NK-92 (cell line): ENCODE results near the gene CPTP.

Experiments used
- DNase-seq: peaks from one replicate; lab custom pipeline; 2025; ENCODE audit not compliant: unreplicated experiment; lab: John Stamatoyannopoulos, UW

The CPTP gene

DNA sequence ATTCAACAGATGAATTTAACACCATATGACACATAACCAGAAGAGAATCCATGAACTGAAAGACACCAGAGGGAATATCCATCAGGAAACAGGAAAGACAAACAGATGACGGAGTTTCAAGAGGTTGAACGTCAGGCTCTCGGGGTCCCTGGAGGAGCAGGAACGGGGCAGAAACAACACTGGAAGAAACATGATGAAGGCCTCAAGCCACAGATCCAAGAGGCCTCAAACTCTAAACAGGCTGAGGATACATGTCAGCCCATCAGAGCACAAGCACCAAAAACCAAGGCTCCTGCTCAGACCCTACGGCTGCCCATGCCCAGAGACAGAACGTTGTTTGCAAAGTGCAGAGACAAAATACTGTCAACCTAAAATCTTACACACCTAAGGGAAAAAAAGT lies 7.2 kb upstream of the CPTP start:
- no peak for DNase-seq

DNA sequence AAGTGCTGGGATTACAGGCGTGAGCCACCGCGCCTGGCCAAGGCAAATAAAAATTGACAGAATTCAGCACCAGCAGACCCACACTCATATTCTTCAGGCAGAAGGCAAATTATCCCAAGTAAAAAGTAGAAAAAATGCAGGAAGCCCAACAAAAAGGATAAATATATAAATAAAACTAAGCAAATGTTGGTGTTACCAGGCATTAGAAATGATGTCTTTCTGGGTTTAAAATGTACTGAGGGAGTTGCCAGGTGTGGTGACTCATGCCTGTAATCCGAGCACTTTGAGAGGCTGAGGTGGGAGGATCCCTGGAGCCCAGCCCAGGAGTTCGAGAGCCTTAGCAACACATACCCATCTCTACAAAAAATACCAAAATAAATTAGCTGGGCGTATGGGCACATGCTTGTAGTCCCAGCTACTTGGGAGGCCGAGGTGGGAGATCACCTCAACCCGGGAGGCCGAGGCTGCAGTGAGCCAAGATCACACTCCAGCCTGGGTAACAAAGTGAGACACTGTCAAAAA lies 6.4 kb upstream of the CPTP start:
- no peak for DNase-seq

DNA sequence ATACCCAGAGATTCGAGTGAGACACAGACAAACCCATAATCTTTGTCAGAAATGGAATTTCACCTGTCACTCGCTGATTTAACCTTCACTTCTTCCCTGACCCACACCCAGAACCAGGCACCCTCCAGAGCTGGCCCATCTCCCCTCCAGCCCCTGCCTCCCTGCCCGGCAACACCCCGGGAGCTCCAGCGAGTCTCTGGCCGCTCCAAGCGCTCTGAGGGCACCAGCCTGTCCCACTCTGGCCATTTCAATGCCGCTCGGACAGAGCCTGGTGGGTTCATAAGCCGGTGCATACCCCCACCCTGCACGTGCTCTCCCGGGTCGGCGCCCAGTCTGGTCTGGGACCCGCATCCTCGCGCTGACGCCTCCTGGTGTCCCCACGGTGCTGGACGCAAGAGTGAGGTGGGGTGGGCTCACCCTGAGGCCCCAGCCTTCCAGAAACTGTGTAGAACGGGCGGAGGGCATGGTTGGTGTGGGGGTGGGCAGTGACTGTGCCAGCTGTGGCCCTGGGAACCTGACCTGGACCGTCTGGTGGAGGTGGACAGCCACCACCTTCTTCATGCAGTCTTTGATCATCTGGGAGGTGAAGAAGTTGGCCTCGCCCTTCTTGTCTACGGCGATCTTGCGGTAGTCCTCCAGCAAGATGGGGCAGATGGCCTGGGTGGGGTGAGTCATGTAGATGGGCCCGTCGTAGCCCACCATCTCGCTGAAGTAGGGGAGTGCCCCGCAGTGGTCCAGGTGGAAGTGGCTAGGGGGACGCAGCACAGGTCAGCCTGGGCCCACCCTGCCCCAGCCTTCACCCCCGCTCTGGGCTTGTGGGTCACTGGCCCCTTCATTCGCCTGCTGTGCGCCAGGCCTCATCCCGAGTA lies 5.6 kb upstream of the CPTP start:
- DNase-seq, result no peak

DNA sequence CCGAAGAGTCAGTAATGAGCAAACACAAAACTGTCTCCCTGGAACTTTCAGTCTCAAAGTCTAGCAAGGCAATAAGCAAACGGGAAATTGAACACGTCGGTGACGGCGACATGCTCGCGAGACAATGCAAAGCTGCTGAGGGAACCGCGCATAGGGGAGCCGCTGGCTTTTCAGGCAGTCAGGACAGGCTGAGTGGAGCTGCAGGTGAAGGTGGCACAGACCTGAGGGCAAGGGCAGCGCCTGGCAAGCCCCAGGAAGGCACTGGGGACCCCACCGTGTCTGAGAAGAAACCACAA lies 5.0 kb upstream of the CPTP start:
- no peak for DNase-seq

DNA sequence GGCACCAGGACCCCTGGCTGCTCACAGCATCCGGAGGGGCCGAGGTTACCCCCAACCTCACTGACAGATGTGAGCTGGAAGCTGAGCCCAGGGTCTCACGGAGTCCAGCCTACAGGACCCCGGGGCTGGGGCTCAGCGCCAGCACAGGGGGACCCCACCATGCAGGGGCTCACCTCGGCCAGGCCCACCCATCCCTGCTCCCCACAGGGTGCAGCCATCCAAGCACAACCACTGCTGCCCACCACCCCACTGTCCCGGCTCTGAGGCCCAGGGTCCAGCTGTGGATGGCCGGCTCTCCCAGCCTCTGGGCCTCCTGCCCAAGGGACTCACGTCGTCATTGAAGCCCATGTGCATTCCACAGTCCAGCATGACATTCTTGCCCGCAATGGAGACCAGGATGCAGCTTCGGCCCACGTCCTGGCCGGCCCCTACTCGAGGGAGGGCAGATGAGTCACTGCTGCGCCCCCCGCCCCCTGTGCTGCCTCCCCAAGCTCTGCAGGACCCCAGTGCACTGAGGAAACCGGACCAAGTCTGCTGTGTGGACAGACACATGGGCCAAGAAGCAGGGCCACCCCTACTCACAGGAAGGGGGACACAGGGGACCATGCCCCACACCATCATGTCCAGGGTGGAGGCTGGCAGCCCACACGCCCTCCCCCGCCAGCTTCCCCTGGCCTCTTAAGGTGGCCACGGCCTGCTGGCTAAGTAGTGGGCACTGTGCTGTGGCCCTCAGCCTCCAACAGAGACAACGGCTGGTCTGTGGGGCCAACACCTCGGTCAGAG lies 3.7 kb upstream of the CPTP start:
- no peak for DNase-seq

DNA sequence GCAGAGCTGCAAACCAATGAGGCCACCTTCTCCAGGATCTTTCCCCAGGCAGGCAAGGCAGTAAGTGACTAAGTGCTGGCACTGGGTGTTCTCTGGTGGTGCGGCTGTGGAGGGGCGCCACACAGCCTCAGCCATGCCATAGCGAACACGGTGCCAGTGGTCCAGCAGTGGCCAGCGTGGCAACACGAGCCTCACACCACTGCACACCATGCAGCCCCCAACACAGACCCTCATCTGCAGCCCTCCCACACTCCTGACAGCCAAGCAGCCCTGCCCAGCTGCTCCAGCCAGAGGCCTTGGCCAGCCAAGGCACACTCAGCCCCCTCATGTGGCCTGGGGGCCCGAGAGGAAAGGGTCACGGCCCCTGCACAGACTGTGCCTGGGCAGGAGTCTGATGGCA lies 3.1 kb upstream of the CPTP start:
- no peak for DNase-seq

DNA sequence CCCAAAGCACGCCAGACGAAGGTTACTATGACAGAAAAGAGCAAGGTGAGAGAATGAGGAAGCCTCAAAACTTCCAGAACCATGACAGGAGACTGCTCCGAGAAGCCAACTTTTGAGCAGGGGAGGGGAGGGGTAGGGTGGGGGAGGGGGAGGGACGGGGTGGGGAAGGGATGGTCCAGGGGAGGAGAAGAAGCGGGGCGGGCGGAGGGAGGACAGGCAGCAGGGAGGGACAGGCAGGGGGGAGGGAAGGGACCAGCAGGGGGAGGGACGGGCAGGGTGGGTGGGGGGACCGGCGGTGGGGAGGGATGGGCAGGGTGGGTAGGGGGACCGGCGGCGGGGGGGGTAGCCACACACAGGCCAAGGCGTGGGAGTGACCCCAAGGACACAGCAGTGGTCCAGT lies 2.2 kb upstream of the CPTP start:
- DNase-seq, result no peak

DNA sequence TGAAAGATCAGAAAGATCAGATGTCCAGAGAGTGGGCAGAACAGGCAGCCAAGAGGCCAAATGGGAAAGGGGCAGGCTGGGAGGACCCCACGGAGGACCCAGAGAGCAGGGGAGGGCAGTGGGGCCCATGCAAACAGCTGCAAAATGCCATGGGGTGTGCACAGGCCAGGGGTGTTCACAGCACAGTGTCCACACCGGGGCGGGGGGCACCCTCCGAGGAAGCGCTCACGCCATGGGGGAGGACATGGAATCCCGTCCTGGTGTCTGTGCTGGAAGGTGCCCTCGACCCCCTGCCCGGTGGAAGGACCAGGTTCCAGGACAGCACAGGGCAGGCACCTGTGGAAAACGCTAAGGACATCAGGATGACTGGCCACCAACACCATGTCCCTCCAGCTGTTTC lies 1.6 kb upstream of the CPTP start:
- no peak for DNase-seq

DNA sequence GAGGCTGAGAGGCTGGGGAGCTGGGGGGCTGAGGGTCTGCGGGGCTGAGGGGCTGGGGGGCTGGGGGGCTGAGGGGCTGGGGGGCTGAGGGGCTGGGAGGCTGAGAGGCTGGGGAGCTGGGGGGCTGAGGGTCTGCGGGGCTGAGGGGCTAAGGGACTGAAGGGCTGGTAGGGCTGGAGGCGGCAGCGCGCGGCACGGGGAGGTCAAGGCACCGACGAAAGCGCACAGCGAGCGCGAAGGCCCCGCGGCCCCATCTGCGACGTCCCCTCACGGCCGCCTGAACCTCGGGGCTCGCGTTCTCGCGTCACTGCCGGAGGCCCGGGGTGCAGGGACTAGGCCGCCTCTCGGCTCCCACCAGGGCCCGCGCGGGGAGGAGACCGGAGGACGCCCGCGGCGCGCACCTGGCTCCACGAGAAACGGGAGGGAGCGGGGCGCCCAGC lies 498 bp upstream of the CPTP start:
- no peak for DNase-seq

DNA sequence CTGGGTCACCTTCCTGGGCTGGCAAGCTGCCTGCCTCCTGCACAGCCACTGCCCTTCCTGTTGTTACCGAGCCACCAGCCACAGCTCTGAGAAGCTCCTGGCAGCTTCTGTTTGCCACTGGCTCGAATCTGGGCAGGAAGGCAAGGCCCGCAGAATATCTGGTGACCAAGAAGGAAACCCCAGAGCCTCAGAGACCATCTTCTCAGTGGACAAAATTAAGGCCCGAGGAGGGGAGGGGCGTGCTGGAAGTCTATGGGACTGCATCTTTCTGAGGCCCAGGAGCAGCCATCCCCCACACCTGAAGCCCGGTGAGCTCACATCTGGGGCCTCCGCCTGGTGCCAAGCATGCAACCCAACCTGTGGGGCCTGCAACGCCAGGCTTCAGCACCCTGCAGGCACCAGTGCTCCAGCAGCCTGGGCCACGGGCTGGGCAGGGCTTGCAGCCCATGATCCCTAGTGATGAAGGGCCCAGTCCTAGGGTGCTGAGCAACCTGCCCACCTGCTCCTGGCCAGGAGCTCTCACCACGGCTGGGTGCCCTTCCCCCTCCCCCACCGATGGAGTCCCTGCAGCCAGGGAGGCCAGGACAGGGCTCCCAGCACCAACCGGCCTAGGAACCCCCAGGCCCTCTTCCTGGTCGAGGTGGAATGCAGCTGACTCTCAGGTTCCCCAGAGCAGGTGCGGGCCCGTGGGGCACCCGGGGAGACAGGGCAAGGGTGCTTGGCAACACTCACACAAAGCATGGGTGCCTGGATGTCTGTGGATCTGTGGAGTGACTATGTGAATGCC lies 879 bp downstream of the CPTP start:
- DNase-seq, result no peak

DNA sequence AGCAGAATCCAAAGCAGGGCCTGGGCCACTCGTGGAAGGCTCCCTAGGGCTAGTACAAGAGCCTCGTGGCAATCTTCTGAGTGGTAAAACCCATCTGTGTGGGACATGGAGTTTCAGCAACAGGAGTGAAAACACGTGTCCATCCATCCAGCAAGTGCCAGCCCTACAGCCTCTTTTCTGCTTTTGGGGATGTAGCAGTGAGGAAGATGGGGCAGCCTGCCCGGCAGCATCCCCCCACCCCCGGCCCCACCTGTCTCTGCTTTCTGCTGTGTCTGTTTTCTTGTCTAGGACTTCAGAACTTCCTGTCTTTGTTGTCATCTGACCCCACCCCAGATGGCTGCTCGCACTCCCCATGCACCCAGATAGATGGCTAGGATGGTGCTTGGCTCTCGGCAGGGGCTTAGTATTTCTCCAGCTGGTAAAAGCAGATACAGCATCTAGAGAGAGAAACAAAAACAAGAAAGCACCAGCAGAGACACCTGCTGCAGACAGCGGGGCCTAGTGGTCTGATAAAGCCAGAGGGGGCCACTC lies 1.5 kb downstream of the CPTP start:
- no peak for DNase-seq

DNA sequence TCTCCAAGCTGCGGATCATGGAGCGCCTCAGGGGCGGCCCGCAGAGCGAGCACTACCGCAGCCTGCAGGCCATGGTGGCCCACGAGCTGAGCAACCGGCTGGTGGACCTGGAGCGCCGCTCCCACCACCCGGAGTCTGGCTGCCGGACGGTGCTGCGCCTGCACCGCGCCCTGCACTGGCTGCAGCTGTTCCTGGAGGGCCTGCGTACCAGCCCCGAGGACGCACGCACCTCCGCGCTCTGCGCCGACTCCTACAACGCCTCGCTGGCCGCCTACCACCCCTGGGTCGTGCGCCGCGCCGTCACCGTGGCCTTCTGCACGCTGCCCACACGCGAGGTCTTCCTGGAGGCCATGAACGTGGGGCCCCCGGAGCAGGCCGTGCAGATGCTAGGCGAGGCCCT lies 2.7 kb downstream of the CPTP start:
- no peak for DNase-seq

DNA sequence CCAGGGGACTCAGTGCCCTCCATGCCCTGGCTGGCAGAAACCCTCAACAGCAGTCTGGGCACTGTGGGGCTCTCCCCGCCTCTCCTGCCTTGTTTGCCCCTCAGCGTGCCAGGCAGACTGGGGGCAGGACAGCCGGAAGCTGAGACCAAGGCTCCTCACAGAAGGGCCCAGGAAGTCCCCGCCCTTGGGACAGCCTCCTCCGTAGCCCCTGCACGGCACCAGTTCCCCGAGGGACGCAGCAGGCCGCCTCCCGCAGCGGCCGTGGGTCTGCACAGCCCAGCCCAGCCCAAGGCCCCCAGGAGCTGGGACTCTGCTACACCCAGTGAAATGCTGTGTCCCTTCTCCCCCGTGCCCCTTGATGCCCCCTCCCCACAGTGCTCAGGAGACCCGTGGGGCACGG lies 3.7 kb downstream of the CPTP start:
- no peak for DNase-seq

DNA sequence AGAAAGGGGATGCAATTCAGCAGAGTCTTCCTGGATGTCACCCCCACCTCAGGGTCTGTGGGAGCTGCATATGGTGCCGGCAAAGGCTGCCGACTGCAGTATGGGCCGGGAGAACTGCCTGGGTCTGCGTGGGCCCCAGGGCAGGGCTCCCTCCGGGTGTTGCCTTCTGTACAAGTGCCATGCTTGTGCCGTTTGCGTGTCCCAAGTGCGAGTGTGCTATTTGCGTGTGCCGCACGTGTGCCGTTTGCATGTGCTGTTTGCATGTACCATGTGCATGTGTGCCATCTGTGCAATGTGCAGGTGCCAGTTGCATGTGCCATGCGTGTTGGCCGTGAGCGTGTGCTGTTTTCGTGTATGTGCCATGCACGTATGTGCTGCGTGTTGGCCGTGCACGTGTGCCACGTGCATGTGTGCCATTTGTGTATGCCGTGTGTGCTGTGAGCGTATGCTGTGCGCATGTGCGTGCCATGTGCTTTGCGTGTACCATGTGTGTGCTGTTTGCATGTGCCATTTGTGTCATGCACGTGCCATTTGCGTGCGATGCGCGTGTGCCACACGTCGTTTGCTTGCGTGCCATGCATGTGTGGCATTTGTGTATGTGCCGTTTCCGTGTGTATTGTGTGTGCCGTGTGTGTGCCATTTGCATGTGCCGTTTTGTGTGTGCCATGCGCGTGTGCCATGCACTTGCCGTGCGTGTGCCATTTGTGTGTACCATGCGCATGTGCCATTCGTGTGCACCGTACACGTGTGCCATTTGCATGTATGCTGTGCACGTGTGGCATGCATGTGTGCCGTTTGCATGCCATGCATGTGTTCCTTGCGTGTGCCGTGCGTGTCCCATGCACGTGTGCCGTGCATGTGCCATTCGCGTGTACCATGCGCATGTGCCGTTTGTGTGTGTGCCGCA lies 5.0 kb downstream of the CPTP start:
- DNase-seq, result no peak

DNA sequence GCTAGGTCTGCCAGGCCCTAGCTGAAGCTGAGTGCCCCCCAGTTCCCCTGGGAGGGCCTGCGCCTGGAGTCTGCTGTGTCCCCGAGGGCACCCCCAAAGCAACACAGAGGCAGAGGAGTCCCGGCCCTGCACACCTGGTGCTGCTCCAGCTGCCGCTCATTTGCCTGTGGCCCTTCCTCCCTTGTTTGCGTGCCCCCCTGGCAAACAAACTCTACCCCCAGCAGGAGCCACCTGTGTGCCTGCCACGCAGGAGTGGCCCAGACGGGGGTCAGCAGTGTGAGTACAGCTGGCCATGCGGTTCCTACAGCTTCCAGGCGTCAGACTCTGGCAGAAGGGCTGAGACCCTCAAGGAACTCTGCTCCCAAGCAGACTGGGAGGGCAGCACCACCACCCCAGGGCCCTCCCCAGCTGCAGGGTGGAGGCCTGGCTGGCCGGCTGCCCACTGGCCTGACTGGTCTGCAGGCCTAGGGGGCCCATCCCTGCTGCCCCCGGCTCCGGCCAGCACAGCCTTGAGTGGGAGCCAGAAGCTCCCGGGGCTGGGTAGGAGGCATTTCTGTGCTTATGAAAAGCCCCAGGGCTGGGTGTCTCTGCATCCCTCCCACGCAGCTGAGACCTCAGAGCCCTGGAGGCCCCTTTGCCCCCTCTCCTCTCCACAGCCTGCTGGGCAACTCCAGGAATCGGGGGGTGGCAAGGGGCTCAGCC lies 5.9 kb downstream of the CPTP start:
- DNase-seq, result no peak

DNA sequence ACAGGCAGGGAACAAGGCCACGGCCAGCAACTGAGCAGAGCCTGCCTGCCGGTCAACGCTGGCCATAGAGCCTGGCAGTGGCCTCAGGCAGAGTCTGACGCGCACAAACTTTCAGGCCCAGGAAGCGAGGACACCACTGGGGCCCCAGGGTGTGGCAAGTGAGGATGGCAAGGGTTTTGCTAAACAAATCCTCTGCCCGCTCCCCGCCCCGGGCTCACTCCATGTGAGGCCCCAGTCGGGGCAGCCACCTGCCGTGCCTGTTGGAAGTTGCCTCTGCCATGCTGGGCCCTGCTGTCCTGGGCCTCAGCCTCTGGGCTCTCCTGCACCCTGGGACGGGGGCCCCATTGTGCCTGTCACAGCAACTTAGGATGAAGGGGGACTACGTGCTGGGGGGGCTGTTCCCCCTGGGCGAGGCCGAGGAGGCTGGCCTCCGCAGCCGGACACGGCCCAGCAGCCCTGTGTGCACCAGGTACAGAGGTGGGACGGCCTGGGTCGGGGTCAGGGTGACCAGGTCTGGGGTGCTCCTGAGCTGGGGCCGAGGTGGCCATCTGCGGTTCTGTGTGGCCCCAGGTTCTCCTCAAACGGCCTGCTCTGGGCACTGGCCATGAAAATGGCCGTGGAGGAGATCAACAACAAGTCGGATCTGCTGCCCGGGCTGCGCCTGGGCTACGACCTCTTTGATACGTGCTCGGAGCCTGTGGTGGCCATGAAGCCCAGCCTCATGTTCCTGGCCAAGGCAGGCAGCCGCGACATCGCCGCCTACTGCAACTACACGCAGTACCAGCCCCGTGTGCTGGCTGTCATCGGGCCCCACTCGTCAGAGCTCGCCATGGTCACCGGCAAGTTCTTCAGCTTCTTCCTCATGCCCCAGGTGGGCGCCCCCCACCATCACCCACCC lies 6.7 kb downstream of the CPTP start, which contains the start of gene TAS1R3:
Gene TAS1R3 (plus strand): TSS at position 213 of the 898 bp plus-strand sequence. CDS start 66 bp downstream, at position 279.
- DNase-seq, result no peak

DNA sequence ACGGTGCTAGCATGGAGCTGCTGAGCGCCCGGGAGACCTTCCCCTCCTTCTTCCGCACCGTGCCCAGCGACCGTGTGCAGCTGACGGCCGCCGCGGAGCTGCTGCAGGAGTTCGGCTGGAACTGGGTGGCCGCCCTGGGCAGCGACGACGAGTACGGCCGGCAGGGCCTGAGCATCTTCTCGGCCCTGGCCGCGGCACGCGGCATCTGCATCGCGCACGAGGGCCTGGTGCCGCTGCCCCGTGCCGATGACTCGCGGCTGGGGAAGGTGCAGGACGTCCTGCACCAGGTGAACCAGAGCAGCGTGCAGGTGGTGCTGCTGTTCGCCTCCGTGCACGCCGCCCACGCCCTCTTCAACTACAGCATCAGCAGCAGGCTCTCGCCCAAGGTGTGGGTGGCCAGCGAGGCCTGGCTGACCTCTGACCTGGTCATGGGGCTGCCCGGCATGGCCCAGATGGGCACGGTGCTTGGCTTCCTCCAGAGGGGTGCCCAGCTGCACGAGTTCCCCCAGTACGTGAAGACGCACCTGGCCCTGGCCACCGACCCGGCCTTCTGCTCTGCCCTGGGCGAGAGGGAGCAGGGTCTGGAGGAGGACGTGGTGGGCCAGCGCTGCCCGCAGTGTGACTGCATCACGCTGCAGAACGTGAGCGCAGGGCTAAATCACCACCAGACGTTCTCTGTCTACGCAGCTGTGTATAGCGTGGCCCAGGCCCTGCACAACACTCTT lies 7.6 kb downstream of the CPTP start:
- no peak for DNase-seq
